OCI-LY3 (cell line): Measurements from ENCODE around the gene BPTF.
"Not testable (repeated sequence)": the region's sequence is repeated elsewhere in the genome, so short reads cannot be mapped to it uniquely, and the experiment has no call there.

ENCODE experiments used
- H2AFZ ChIP-seq: fragments of 200-600, 300-600 bp; shearing (Covaris generic); 2 replicates; pipeline ENCODE4 v1.6.0; 2014; ENCODE audit warnings: antibody characterized with exemption, low read depth, low read length
- H3K27ac ChIP-seq: fragments of 200-600, 300-600 bp; sonication (generic); 2 replicates; pipeline ENCODE4 v1.5.1; 2014; ENCODE audit warnings: mild to moderate bottlenecking, low read length, moderate library complexity, mixed read lengths
- H3K27me3 ChIP-seq: fragments of 200-600, 300-600 bp; sonication (generic); 2 replicates; pipeline ENCODE4 v1.6.1; 2014; ENCODE audit warnings: low read depth, low read length, mixed read lengths
- H3K36me3 ChIP-seq: fragments of 200-600, 300-600 bp; sonication (generic); replicated peaks from 2 replicates; pipeline ENCODE3; 2014; ENCODE audit warnings: low read depth, low read length, mixed read lengths
- H3K4me1 ChIP-seq: fragments of 300-600, 200-600 bp; sonication (generic); 2 replicates; pipeline ENCODE4 v1.6.1; 2014; ENCODE audit warnings: low read length, mixed read lengths
- H3K4me2 ChIP-seq: fragments of 200-600, 300-600 bp; sonication (generic); 2 replicates; pipeline ENCODE4 v1.6.1; 2014; ENCODE audit warnings: low read length, mixed read lengths
- H3K4me3 ChIP-seq: fragments of 300-600, 200-600 bp; sonication (generic); 2 replicates; pipeline ENCODE4 v1.5.1; 2014; ENCODE audit warnings: antibody characterized with exemption, mild to moderate bottlenecking, low read length, moderate library complexity
- H3K79me2 ChIP-seq: fragments of 300-600, 200-600 bp; shearing (Covaris generic); 2 replicates; pipeline ENCODE4 v1.6.1; 2014; ENCODE audit warnings: mild to moderate bottlenecking, low read length, mixed read lengths
- H3K9ac ChIP-seq: fragments of 300-600, 200-600 bp; shearing (Covaris generic); 2 replicates; pipeline ENCODE4 v1.6.0; 2014; ENCODE audit warnings: mild to moderate bottlenecking, low read length, moderate library complexity
- H3K9me3 ChIP-seq: fragments of 200-600, 300-600 bp; shearing (Covaris generic); 2 replicates; pipeline ENCODE4 v1.6.1; 2014; ENCODE audit warnings: low read length, mixed read lengths; ENCODE audit not compliant: insufficient read depth
- H4K20me1 ChIP-seq: fragments of 200-600, 300-600 bp; sonication (generic); 2 replicates; pipeline ENCODE4 v1.6.1; 2016; ENCODE audit warnings: low read length, mixed read lengths; ENCODE audit not compliant: insufficient read depth
- CTCF ChIP-seq: fragments of 200-600, 300-600 bp; sonication (generic); IDR thresholded peaks from 2 replicates; pipeline ENCODE4 v1.5.1; 2014; ENCODE audit warnings: antibody characterized with exemption, low read length, low read depth
- EZH2phosphoT487 ChIP-seq: fragments of 200-600 bp; shearing (Covaris generic); IDR thresholded peaks from 2 replicates; pipeline ENCODE4 v1.6.1; 2018; ENCODE audit warnings: antibody characterized with exemption, mixed run types, low read depth

The BPTF gene

GRCh38 chr17:67891481-67892119 lies 66.3 kb downstream of the BPTF start:
- Histone ChIP-seq H4K20me1 (no peaks in the 10 kb centered on the region), H3K4me3 (no peak overlapping the region), H3K79me2 (no peaks in the 10 kb centered on the region), H3K9ac (no peak overlapping the region), H3K4me1 (no peaks in the 10 kb centered on the region), H3K36me3 (peaks cover 19% of the 10 kb centered on the region), H3K27me3 (no peaks in the 10 kb centered on the region), H3K27ac (no peak overlapping the region), H3K4me2 (no peak overlapping the region), H3K9me3 (no peaks in the 10 kb centered on the region), H2AFZ (no peak overlapping the region)
- no peak for TF ChIP-seq CTCF
- TF ChIP-seq EZH2phosphoT487 = no peak

- Histone ChIP-seq H2AFZ (no peak overlapping the region), H4K20me1 (no peaks in the 10 kb centered on the region), H3K27me3 (no peaks in the 10 kb centered on the region), H3K9ac (no peak overlapping the region), H3K9me3 (no peaks in the 10 kb centered on the region), H3K4me3 (no peak overlapping the region), H3K79me2 (no peaks in the 10 kb centered on the region), H3K36me3 (peaks cover 15% of the 10 kb centered on the region), H3K27ac (no peak overlapping the region), H3K4me1 (no peaks in the 10 kb centered on the region), H3K4me2 (no peak overlapping the region)
- TF ChIP-seq EZH2phosphoT487 (no peak), CTCF (no peak)
Measured at GRCh38 chr17:67902511-67903231, 77.4 kb downstream of the BPTF start.

- not testable (repeated sequence) for H3K27me3 ChIP-seq, H3K27ac ChIP-seq, H3K9ac ChIP-seq, H3K9me3 ChIP-seq, H3K4me2 ChIP-seq, H3K4me1 ChIP-seq, H4K20me1 ChIP-seq, H3K79me2 ChIP-seq, H3K4me3 ChIP-seq, H2AFZ ChIP-seq
- H3K36me3 ChIP-seq = peaks cover 20% of the 10 kb centered on the region
Measured at GRCh38 chr17:67905298-67905697, 80.0 kb downstream of the BPTF start.

GRCh38 chr17:67910117-67910803 lies 85.0 kb downstream of the BPTF start:
- not testable (repeated sequence) for H3K4me3 ChIP-seq, H3K9ac ChIP-seq, H3K27ac ChIP-seq, H3K4me1 ChIP-seq, H4K20me1 ChIP-seq, H3K79me2 ChIP-seq, H3K9me3 ChIP-seq, H3K4me2 ChIP-seq, H2AFZ ChIP-seq, H3K27me3 ChIP-seq
- H3K36me3 ChIP-seq = peaks cover 33% of the 10 kb centered on the region
